Skeletal muscle cell (primary cell): ENCODE data around the gene KRT12.

Experiments used
- DNase-seq: peaks from one replicate; pipeline ENCODE4 v3.0.0-alpha.2; 2010; ENCODE audit warnings: low read depth
- H3K4me3 ChIP-seq: 2 replicates; pipeline ENCODE4 v1.5.1; 2011; ENCODE audit warnings: low read depth, mild to moderate bottlenecking, control low read depth, low read length, moderate library complexity

KRT12 gene

DNA sequence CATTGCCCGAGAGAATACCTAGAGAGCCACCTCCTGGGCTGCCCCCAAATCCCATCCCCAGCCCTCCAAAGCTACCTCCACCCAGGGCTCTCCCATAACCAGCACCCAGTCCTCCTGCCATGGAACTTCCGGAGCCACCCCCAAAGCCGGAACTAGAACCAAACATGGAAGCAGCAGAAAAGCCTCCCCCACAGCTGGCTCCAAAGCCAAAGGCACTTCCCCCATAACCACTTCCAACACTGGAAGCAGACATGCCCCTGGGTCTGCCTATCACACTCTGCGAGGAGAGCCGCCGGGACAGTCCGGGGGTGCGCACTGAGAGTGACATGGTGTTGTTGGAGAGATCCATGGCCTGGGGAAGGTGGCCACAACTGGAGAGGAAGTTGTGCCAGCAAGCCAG, at the start of gene KRT12:
TSS of gene KRT12 (minus strand) at position 386 of the 400 bp plus-strand sequence. CDS start at position 349, 37 bp downstream.
- DNase-seq = no peak
- no peak within 1 kb of the TSS for H3K4me3 ChIP-seq

DNA sequence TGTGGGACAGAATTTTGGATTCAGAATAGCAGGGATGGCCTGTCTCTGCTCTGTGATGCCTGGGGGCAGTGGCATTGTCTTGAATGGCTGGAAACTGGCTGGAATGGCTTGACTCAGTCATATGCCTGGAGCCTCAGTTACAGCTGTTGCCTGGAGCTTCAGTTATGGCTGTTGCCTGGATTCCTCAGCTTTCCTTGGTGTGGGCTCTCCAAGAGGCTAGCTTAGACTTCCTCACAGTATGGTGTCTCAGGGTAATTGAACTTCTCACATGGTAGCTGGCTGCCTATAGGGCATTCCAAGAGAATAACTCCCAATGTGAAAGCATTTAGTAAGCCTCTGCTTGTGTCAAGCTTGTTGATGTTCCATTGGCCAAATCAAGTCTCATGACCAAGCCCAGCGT, 49.3 kb upstream of the KRT12 start:
- no peak overlapping the region for H3K4me3 ChIP-seq
- no peak for DNase-seq

DNA sequence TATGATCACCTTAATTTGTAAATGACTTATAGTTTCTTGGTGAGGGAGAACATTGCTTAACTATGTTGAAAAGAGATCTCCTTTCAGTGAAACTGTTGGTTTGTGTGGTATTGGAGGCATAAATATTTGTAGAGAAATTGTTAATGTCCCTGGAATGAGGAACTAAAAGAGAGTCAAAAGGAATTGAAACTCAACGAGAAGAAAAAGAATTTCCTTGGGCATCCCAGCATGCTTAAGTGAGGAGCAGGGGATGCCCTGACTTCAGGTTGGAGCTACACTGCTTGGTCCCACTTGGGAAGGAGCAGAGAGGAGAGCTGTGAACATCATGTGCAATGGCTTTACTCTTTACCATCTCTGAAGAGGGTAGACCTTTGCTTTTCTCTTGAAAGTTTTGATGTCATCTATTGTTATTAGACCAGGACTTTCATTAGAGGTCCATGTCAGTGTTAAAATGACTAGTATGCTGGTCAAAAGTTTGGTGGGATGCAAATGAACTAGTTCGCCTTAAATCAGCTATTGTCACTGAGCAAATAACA, 48.8 kb upstream of the KRT12 start:
- DNase-seq = no peak
- no peak overlapping the region for H3K4me3 ChIP-seq

- peak; percentile 91 for DNase-seq
- no peak overlapping the region for H3K4me3 ChIP-seq
Measured at GRCh38 chr17:40915199-40915661, 48.2 kb upstream of the KRT12 start.

- no peak for DNase-seq
- H3K4me3 ChIP-seq = no peak overlapping the region
Measured at GRCh38 chr17:40914075-40914855, 47.2 kb upstream of the KRT12 start.

GRCh38 chr17:40912486-40913210, 45.6 kb upstream of the KRT12 start:
- no peak for DNase-seq
- no peak overlapping the region for H3K4me3 ChIP-seq

DNA sequence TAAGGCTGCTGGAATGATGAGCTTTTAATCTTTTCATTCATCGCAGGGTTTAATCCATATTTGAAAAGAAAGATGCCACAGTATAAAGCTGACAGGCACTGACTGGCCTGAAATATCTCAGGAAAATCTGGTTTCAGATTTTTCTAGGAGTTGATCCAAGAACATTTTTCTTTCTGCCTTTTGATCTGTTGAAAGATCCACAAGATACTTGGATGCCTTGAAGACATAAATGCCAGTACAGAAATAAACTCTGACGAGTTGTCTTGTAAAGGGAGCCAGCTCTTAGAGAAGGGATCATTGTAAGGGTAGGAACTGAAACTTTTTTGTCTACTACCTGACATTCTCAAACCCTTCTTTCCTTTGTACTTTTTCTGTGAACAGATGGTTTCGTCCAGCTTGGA, 43.4 kb upstream of the KRT12 start:
- peak; percentile 72 for DNase-seq
- H3K4me3 ChIP-seq = no peak overlapping the region

DNA sequence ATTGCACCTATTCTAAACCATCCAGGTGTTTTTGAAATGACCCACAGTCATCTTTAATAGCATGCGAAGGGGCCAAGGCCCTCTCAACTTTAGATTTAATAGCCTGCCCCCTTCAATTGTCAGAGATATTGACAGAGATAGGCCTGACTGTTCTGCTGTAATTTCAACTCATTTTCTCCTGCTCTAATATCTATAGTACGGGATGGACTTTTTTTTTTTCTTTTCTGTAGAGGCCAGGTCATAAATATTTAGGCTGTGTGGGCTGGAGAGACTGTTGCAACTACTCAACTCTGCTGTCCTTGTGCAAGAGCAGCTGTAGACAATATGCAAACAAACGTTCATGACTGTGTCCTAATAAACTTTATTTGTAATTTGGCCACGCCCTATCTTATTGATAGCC, 42.7 kb upstream of the KRT12 start:
- peak; percentile 76 for DNase-seq
- no peak overlapping the region for H3K4me3 ChIP-seq

GRCh38 chr17:40909351-40909750, 42.3 kb upstream of the KRT12 start:
- H3K4me3 ChIP-seq = no peak overlapping the region
- peak; percentile 91 for DNase-seq

- H3K4me3 ChIP-seq = no peak overlapping the region
- DNase-seq = no peak
Measured at GRCh38 chr17:40906613-40907012, 39.6 kb upstream of the KRT12 start.

- H3K4me3 ChIP-seq = no peak overlapping the region
- no peak for DNase-seq
Measured at GRCh38 chr17:40905370-40905769, 38.3 kb upstream of the KRT12 start.

GRCh38 chr17:40903129-40903847, 36.3 kb upstream of the KRT12 start:
- no peak for DNase-seq
- no peak overlapping the region for H3K4me3 ChIP-seq

DNA sequence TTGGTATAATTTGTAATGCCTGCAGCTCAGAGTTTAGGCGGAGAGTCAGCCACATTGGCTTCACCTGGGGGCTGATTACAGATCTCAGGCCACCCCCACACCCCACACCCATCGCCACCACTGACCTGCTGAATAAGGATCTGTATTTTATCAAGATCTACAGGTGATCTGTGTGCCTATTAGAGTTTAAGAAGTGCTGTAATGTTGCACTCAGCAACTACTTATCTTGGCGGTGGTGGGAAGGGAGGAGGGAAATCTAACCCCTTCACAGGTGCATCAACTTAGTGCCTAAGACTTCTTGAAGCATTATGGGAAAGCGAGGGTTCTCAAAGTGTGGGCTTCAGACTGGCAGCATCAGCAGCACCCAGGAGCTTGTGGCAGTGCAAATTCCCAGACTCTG, 35.5 kb upstream of the KRT12 start:
- no peak for DNase-seq

GRCh38 chr17:40901981-40902474, 35.0 kb upstream of the KRT12 start:
- no peak for DNase-seq
- no peak overlapping the region for H3K4me3 ChIP-seq

More for the DNA sequence above, 35.5 kb upstream of the KRT12 start:
- H3K4me3 ChIP-seq = no peak overlapping the region

DNA sequence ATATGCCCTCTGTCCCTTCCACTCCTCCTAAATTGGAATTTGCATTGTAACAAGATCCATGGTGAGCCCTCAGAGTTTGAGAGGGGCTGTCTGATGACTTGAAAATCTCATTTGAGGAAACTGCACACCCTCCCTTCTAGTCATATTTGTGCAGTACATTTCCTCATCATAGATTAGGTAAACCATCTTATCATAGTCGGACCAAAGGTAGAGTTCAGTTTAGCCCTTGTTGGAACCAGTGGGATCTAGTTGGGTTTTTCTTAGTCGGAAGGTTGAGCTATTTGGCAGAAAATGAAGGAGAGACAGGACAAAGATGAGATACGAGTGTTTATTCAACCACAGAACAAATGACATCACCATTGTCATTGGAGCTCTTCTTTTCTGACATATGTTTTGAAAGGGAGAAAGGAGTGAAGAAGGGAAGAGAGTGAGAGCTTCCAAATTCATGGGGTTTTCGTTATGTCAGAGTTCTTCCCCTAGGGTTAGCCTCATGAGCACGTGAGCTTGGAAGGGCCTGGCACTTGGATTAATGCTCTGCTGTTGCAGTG, 33.9 kb upstream of the KRT12 start:
- no peak for DNase-seq
- no peak overlapping the region for H3K4me3 ChIP-seq

- no peak for DNase-seq
- no peak overlapping the region for H3K4me3 ChIP-seq
Measured at GRCh38 chr17:40896916-40897455, 30.0 kb upstream of the KRT12 start.

- no peak for DNase-seq
- no peak overlapping the region for H3K4me3 ChIP-seq
Measured at GRCh38 chr17:40895106-40895730, 28.2 kb upstream of the KRT12 start.

GRCh38 chr17:40888196-40888720, 21.2 kb upstream of the KRT12 start:
- H3K4me3 ChIP-seq = no peak overlapping the region
- no peak for DNase-seq

GRCh38 chr17:40886090-40886489, 19.1 kb upstream of the KRT12 start:
- DNase-seq = no peak
- no peak overlapping the region for H3K4me3 ChIP-seq
